ENCODE data around the gene CNTFR.
"Not testable (repeated sequence)": the region's sequence is repeated elsewhere in the genome, so short reads cannot be mapped to it uniquely, and the experiment has no call there.

Gene CNTFR

DNA sequence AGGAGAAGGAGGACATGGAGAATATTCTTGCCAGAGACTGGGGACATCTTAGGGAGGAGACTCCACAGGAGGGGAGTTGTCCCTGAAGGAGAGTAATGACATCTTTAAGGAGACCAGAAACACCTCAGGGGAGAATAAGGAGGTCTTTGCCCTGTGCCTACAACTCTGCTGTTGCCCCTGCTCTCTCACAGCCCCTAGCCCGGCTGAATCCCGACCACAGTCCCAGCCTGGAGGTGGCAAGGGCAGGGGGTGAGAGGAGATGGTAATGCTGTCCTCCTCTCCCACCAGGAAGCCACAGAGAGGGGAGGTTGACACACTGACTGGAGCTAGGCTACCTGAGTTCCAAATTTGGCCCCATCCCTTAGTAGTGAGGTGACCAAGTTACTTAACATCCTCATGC is 36.5 kb downstream of the CNTFR start:
- DNase-seq, result no peak

DNA sequence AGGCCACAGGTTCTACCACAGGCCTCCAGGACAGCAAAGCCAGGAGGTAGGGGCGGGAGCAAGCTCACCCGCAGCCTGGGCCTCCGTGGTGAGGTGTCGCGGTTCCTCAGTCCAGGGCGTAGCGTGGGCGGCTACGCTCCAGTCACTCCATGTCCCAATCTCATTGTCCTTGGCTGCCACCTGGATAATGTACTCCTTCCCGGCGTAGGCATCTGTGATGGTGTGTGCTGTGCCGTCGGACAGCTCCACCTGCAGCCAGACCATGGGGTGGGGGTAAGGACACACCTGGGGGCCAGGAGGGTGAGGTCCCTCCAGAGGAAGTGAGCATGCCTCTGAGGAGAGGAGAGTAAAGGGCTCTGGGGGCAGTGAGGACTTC is 36.9 kb downstream of the CNTFR start:
- no peak for DNase-seq

DNA sequence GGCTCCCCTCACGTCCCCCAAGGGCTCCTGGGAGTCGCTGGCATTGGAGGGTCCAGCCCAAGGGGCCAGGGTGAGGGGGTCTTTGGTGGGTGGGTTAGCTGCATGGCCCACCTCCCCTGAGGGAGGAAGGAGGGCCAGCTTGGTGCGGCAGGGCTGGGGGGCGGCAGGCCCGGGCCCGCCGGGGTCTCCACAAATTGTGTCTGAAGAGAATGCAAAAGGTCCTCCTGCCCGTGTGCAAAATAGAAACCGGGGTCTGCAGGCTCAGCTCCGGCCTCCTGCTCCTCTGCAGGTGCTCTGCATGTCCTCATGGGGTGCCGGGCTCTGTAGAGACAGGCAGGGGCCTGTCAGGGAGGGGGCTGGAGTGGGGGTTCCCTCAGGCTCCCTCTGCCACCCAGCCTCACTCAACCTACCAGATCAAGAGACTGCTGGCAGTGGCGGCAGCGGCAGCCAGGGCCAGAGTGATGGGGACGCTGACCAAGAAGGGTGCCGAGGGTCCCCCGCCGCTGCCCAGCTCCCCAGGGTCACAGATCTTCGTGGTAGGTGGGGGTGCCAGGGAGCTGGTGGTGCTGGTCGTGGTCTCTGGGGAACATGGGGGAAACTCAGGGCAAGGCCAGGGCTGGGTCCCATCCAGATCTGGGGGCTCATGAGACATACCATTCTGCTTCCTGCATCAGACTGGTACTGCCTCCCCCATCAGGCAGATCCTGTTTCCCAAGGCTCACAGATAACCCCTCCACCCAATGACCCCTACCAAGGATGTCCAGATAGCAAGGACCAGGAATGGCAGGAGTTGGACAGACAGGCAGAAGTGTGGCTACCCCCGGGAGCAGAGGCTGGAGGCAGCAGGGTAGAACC is 37.5 kb downstream of the CNTFR start:
- no peak for DNase-seq

GRCh38 chr9:34550681-34551270 is 38.7 kb downstream of the CNTFR start:
- DNase-seq, result no peak

DNA sequence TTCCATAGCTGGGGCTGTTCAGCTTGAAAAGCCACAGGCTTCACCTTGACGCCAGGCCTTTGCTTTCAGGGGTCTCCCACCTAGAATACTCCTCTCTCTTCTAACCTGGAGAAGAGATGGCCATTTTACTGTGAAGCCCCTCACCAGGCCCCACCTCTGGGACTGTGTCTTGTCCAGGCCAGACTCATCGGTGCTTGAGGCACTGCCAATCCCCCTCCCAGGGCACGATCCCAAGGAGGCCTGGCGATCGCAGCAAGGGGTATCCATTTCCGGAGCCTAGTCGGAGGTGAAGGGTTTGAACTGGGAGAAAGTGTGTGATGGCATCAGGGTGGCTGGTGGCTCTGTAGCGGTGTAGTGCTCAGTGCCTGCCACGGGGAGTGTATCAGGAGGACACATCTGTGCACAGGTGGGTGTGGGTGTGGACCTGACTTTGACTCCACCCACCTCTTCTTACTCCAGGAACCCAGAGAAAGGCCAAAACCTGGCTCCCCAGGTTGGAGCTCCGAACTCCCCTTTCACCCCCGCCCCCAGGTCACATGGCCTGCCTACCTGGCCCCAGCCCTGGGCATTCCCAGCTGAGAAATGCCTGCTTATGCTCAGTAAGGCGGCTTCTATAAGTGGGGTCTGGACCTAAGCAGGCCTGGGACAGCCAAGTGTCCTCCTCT is 39.4 kb downstream of the CNTFR start:
- DNase-seq, result no peak

DNA sequence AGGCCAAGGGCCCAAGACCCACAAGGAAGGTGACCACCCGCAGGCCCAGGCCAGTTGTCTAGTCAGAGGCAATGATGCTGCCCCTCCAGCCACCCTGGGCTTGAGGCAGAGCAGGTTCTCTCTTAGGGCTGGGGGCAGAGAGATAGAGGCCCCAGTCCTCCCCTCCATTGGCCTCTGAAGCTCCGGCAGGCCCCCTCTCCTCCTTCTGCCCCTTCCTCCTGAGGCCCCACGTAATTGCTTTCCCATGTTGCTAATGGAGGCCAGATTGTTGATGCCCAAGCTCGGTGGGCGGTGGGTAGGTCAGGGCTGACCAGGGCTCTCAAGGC is 40.2 kb downstream of the CNTFR start:
- DNase-seq, result no peak

DNA sequence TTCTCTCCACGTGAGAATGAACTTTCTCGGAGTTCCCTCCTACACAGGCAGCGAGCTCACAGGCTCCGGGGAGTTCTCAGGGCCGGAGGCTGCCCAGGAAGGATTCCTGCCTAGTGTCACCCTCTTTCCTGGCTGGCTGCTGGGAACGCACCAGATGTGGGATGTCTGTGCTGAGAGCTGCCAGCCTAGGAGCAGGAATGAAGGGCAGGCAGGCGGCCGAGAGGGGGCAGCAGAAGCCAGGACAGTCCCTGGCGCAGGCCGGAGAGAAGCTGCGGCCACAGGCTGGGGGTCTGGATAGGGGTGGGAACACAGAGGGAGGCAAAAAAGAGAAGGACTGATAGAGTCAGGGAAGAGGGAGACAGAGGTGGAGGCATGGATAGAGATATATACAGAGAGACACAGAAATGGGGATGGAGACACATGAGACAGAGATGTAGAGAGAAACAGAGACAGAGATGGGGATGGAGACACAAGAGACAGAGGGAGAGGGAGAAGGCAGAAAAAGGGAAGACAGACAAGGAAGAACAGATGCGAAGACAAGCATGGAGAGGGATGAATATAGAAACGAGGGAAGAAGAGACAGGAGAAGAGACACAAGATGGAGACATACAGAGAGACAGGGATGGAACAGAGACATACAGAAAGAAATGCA is 41.4 kb downstream of the CNTFR start:
- DNase-seq, result peak; percentile 17

GRCh38 chr9:34546834-34547827 is 42.4 kb downstream of the CNTFR start:
- DNase-seq, result peak; percentile 27

DNA sequence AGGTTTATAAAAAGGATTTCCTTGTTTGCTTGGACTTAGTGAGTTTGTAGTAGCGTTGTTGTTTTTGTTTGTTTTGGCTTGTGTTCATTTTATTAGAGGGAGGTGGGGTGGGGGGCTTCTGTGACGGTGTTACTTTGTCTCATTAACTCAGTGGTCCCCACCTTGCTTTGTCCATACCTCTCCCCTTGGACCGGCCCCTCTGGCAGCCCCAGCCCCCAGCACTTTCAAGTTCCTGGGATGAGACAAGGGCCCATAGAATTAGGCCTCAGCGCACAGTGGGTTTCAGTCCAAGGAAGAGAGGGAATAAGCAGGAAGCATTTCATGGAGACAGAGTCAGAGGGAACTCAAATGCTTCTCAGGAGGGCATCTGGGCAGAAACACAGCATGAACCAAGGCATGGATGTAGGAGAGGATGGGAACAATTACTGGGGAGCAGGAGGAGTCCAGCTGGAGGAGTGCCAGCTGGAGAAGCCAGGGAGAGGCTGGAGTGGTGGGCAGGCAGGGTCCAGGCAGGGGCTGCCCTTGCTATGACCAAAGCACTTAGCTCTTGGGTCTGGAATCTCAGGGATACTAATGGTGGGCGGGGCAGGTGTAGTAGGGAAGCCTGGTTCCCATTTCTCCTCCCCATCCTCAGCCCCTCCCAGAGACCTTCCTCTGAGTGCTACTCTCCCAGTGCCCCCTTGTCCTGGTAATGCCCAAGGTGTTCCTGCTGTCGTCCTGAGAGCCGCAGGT is 43.3 kb downstream of the CNTFR start:
- DNase-seq, result no peak

- no peak for DNase-seq
Observed at GRCh38 chr9:34545497-34545896, 44.0 kb downstream of the CNTFR start.

DNA sequence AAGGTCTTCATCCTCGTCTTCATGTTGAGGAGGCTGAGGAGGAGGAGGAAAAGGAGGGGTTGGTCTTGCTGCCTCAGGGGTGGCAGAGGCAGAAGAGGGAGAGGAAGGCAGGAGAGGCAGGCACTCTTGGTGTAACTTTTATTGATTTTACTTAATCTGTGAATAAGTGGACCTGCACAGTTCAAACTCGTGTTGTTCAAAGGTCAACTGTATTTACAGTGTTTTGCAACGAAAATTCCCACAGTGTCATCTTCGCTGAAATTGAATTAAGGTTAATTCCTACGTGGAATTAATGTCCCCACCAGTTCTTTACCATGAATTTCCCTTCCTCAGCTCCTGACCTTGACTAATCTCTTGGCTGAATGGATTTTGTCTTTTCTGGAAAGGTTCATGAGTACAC is 45.5 kb downstream of the CNTFR start:
- DNase-seq, result no peak

GRCh38 chr9:34541540-34541939 is 48.0 kb downstream of the CNTFR start:
- DNase-seq, result no peak

- no peak for DNase-seq
Observed at GRCh38 chr9:34540827-34541226, 48.7 kb downstream of the CNTFR start.

GRCh38 chr9:34536685-34537084 is 52.8 kb downstream of the CNTFR start:
- no peak for DNase-seq

GRCh38 chr9:34532041-34532440 is 57.5 kb downstream of the CNTFR start:
- not testable (repeated sequence) for DNase-seq

DNA sequence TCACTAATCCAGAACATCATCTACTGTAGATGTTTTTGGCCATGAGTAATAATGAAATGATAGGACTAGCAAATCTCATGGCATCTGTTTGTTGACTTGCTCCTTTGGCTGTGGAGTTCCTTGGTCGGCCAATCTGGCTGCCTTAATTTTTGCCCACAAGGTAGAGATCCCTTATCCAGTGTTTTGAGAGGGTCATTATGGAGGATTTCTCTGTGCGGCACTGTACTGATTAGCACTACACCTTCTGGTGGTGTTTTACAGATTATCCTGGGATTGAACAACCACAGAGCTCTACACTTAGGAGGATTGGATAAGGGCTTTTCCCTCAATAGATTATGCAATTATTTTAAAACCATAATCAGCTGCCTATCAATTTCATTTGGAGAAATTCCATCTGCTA is 63.5 kb downstream of the CNTFR start:
- DNase-seq, result peak; percentile 95

GRCh38 chr9:34524349-34524748 is 65.2 kb downstream of the CNTFR start:
- DNase-seq, result no peak

- DNase-seq, result peak; percentile 32
Observed at GRCh38 chr9:34522971-34523797, 66.3 kb downstream of the CNTFR start, which contains the start of gene ENHO. Gene ENHO, minus strand, starts transcription at chr9:34522990. Its CDS starts 1,295 bp downstream, at chr9:34521695.

GRCh38 chr9:34522091-34522887 is 67.2 kb downstream of the CNTFR start:
- no peak for DNase-seq
